ENCODE results near the gene NLRC5.
"Not testable (repeated sequence)": the region's sequence is repeated elsewhere in the genome, so short reads cannot be mapped to it uniquely, and the experiment has no call there.

NLRC5 gene

DNA sequence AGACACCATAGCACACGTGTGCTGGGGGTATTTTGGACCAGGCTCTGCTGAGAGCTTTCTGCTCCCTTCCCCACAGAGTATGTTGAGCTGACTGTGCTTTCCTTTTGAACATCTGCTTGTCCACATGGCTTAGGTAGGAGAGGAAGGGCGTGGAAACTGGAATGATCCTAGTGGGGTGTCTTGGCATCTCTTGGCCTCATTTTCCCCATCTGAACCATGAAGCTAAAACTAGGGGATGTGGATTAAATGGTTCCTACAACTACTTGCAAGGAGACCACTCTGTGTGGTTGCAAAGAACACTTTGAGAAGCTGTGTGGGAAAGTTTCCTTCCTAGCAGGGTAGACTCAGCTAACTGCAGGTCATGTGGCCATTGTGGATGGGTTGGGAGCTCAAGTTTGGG lies 6.7 kb upstream of the NLRC5 start:
- no peak for DNase-seq

DNA sequence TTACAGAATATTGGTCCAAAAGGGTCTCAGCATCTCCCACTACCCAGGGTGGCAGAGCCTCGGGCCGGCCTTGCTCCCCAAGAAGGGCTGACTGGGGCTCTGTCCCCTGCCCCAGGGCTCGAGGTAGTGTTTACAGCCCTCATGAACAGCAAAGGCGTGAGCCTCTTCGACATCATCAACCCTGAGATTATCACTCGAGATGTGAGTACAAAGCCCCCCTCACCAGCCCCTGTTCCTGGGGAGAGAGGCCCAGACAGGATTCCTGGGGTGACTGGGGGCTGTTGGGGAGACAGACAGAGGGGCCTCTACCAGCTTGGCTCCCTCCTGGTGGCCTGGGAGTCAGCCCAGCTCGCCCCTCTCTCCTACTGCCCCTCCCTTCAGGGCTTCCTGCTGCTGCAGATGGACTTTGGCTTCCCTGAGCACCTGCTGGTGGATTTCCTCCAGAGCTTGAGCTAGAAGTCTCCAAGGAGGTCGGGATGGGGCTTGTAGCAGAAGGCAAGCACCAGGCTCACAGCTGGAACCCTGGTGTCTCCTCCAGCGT lies 6.1 kb upstream of the NLRC5 start:
- no peak for DNase-seq

DNA sequence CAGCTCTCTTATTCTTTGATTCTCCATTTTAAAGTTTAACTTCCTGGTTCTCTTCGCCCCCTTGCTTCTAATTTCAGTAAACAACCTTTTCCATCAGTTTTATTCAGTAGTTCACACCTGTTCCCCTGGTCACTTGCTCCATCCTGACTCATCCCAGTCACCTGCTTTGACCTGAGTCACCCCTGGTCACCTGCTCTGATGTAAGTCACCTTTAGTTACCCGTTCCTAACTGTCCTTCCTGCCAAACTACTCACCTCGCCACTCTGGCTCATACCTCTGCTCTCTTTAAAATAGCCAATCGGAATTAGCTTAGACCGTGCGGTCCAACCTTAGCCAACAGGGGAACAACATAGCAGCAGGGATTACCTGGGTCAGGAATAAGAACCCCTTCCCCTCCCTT lies 4.7 kb upstream of the NLRC5 start:
- no peak for DNase-seq

DNA sequence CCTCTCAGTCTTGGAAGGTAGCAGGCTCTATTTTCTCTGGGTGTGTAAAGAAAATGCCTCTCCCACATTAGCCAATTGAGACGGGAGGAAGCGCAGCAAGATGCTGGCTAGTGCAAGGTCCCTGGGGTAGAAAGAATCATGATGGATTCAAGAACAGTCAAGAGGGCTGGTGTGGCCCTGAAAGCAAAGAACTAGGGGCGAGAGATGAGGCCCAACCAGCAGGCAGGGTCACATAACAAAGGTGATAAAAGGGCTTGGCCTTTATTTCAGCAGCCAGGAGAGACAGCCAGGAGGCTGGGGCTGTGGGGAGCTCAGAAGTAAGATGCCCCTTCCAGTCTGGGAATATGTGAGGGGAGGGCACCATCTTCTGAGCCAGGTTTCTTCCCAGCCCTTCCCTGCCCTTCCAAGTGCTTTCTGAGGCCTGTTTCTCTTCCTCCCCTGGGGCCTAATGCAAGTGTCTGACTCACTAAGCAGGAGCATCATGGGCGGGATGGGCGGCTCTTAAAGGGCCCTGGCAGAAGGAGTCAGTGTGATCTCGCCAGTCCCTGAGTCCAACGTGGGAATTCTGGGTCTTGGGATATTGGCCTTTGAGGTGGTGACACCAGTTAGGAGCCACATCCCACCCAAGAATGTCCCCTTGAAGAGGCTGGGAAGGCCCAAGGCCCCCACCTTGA lies 3.9 kb upstream of the NLRC5 start:
- DNase-seq: peak; percentile 66

DNA sequence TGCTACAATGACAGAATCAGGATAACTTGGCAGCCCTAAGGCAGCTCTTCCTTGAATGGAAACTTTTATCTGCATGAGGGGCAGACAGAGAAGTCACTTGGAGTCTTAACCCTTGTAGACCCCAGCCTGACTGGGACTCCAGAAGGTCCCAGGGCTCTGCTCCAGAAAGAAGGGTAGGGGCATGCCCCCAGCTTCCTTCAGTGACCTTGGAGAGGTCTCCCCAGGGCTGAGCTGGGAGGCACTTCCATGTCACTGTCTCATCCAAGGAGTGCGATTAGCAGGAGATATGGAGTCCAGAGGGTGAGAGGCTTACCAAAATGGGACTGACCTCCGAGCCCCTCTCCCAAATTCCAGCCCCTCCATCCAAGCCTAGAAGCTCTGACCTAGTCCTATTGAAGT lies 3.4 kb upstream of the NLRC5 start:
- no peak for DNase-seq

DNA sequence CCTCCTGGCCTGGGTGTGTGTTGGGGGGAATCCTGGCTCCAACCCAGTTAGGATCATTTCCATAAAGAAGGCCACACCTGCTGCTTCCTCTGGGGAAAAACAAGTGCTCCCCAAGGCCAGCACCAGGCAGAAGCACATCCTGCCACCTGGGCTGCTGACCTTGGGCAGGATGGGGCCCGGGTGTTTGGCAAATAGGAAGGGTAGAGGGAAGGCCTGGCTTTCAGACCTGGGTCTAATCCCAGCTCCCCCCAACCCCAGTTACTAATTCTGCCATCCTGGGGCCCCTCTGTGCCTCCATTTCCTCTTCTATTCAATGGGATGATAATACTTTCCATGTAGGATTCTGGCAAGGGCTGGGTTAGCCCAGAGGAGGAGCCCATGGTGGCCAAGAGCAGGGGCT lies 3.0 kb upstream of the NLRC5 start:
- DNase-seq: no peak

DNA sequence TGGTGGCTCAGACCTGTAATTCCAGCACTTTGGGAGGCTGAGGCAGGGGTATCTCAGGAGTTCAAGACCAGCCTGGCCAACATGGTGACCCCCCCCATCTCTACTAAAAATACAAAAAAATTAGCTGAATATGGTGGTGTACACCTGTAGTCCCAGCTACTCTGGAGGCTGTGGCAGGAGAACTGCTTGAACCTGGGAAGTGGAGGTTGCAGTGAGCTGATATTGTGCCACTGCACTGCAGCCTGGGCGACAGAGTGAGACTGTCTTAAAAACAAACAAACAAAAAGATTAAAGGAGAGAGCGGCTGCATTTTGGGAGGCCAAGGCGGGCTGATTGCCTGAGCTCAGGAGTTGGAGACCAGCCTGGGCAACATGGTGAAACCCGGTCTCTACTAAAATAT lies 2.4 kb upstream of the NLRC5 start:
- DNase-seq: not testable (repeated sequence)

DNA sequence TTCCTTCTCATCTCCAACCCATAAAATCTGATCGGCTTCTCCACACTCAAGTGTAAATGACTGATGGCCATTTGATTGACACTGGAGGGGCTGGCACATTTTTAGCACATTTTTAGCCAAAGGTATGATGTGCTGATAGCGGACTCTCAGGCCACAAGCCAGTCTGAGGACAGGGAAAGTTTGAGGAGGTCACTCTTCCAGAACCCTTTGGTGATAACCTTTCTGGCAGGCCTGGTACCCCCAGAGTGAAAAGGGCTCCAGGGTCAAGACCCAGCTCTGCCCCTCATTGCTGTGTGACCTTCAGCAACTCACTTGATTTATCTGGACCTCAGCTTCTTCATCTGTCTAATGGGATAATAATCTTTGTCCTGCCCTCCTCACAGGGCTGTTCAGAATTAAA lies 1.7 kb upstream of the NLRC5 start:
- no peak for DNase-seq

DNA sequence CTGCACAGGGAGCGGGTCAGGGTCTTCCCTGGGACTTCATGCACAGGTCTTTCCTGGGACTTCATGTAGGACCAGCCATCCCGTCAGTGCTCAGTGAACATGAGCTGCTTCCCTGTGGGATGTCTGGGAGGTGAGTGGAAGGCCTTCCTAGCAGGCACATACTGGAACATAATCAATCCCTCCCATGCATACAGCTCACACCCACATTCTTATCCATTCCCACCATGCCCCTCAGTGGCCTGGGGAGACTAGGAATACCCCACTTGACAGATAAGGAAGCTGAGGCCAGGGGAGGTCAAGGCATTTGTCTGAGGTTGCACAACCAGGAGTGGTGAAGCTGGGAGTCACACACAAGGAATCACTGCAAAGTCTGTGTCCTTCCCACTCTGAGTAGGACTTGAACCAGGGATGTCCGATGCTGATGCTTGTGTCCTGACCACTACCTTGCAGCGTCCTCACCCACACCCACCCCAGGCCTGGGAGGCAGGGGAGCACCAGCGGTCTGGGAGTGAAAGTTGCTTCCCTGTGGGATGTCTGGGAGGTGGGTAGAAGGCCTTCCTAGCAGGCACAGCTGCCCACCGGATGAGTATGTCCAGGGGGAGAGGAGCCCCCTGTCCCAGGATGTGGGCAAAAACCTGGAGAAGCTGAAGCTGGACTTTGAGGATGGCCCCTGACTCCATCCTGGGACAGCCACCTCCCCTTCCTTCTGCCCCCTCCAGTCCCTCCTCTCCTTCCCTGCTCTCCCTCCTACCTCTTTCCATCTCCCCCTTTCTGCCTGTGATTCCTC lies 1.0 kb upstream of the NLRC5 start:
- DNase-seq: no peak

DNA sequence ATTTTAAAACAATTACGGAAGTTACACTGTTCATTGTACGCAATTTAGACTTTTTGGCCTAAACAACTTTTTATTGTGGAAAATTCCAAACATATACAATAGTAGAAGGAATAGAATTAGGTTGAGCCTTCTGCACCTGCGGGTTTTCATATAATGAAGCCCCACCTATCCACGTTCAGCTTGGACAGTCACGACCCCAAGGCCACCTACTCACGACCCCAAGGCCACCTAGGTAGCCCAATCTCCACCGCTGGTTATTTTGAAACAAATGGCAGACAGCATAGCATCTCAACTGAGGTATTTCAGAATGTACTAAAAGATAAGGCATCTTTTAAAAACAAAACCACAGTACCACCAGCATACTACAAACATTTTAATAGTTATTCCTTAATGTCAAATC lies 631 bp downstream of the NLRC5 start:
- DNase-seq: no peak

DNA sequence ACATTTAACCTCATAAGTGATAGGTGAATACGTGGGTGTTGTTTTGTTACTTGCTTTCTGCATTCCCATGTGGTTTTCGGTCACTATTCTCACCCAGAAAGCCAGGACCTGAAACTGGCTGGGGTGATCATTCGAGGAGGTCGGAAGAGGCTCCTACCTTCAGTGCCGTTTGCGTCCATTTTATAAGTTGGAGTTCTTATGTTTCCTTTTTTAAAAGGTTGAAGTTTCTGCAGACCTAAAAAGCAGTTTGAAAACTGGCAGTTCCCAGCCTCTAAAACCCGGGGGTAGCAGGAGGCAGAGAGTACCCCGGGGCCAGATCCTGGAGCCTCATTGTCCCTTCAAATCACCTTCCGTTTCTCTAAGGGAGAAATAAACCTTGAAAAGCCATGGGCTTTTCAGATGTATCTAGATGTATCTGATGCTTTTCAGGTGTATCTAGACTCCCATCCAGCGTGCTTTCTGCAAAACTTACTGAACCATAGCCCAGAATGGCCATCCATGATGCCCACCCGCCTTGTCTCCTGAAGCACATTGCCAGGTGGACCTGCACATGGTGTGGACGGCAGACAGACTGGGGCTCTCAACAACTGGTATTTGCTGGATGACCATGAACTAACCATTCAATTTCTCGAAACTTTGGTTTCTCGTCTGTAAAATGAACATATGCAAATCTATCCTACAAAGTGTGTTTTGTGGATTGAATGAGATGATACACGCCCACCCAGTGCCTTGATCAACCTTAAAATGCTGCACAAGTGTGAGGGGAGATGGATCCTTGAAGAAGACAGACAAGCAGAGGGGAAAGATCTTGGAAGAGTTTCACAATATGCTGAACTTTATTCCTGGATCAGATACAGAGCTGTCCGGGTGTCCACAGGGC lies 1.3 kb downstream of the NLRC5 start:
- DNase-seq: no peak

DNA sequence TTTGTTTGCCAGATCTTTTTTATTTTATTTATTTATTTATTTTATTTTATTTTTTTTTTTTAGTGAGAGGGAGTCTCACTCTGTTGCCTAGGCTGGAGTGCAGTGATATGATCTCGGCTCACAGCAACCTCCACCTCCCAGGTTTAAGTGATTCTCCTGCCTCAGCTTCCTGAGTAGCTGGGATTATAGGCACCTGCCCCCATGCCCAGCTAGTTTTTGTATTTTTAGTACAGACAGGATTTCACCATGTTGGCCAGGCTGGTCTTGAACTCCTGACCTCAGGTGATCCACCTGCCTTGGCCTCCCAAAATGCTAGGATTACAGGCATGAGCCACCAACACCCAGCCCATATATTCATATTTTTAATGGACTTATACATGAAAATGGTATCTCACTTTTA lies 3.1 kb downstream of the NLRC5 start:
- not testable (repeated sequence) for DNase-seq

DNA sequence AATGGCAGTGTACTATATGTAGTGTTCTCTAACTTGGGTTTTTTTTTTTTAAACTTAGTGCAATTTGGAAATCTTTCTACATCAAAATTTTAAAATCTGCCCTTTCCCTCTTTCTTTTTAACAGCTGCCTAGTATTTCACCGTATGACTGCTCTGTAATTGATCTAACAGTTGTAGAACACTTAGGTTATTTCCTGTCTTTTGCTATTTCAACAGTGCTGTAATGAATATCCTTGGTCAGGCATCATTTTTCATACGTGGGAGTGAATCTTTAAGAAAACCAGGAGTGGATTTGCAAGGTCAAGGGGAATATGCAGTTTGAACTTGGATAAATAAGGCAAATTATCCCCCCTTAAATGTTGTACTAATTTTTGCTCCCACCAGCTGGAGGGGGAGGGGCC lies 3.8 kb downstream of the NLRC5 start:
- peak; percentile 38 to 66 for DNase-seq

DNA sequence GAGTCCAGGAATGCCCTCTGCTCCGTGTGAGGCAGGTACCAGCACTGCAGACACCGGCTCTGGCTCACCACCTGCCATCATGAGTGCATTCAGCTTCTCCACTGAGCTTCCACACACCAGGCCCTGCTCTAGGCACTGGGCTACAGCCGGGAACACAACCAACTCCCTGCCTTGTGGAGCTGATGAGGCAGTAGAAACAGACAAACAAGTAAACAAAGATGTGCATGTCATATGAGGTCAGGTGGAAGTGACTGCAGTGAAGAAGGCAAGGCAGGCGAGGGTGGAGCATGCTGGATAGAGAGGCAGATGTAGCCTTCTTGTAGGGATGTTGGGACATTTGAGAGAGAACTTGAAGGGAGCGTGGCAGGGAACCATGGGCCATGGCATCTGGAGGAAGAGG lies 5.0 kb downstream of the NLRC5 start:
- DNase-seq: no peak

DNA sequence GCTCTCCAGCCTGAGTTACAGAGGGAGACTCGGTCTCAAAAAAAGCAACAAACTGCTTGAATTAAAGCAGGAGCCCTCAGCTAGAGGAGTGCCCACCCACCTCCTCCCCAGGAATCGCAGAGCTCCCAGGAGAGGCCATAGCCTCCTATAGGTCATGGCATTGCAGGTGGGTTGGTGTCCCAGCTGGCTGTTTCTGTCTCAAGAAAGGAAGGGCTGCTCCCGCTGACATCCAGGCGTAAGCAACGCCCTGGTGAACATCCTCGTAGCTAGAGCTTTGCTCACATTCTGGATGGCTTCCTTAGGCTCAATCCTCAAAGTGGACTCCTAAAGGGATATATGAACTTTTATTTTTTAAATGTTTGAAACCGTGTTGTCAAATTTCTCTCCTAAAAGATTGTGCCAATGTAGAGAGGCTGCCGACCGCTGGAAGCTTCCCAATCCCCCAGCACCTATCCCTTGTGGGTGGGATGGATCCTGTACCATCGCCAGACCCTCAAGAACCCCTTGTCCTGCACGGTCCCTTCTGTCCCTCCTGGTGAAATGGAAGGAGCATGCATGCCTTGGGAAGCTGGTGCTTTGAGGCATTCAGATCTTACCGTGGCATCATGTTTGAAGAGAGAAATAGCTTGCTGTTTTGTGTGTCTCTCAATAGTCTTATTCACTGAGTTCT lies 5.9 kb downstream of the NLRC5 start:
- DNase-seq: no peak

DNA sequence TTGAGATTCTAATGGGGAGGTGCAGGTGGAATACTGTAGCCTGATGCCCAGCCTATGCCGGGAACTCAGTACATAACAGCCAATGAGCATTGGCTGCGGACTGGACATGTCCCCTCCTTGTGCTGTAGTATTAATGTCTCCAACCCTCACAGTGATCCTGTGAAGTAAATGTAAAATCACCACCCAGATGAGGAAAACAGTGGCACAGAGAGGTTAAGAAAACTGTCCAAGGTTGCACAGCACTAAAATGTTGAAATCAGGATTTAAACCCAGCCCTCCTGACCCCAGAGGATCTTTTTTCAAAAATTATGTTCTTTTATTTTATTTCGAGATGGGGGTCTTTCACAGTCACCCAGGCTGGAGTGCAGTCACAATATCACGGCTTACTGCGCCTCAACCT lies 7.9 kb downstream of the NLRC5 start:
- DNase-seq: no peak

DNA sequence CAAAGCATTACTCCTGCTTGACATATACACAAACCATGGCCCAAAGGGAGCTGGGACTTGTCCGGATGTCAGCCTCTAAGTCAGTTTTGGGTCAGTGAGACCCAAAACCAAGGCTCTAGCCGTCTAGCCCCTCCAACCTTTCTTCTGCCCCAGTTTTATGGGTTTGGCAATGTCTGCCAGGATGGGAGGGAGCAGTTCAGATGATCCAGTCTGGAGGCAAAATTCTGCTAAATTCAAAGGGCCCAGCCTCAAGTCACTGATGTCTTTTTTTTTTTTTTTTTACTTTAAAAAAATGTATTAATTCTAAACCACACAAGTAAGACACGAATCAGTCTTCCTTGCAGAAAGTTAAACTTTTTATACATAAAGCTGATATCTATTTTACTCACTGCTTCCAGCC lies 8.6 kb downstream of the NLRC5 start:
- DNase-seq: no peak

DNA sequence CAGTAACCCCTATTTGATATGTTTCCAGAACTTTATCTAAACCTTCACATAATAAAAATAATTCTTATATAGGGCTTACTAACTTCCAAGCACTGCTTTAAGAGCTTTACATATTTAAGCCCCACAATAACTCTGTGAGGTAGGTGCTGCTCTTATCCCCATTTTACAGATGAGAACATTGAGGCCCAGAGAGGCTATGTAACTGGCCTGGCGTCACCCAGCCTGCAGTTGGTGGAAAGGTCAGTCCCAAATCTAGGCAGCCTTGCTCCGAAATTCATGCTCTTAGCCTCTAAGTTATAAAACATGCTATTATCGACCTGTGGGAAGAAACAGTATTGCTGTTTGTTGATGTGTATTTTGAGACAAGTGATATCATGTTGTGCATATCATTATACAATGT lies 9.0 kb downstream of the NLRC5 start:
- DNase-seq: no peak

DNA sequence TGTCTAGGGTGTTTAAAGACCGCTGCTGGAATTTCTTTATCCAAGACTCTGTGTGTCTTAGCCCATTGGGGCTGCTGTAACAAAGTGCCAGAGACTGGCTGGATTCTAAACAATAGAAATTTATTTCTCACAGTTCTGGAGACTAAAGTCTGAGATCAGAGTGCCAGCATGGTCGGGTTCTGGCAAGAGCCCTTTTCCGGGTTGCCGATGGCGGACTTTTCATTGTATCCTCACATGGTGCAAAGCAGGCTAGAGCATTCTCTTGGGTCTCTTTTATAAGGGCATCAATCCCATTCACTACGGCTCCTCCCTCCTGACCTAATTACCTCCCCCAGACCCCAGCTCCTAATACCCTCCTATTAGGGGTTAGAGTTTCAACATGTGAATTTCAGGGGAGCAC lies 9.5 kb downstream of the NLRC5 start:
- DNase-seq: no peak

DNA sequence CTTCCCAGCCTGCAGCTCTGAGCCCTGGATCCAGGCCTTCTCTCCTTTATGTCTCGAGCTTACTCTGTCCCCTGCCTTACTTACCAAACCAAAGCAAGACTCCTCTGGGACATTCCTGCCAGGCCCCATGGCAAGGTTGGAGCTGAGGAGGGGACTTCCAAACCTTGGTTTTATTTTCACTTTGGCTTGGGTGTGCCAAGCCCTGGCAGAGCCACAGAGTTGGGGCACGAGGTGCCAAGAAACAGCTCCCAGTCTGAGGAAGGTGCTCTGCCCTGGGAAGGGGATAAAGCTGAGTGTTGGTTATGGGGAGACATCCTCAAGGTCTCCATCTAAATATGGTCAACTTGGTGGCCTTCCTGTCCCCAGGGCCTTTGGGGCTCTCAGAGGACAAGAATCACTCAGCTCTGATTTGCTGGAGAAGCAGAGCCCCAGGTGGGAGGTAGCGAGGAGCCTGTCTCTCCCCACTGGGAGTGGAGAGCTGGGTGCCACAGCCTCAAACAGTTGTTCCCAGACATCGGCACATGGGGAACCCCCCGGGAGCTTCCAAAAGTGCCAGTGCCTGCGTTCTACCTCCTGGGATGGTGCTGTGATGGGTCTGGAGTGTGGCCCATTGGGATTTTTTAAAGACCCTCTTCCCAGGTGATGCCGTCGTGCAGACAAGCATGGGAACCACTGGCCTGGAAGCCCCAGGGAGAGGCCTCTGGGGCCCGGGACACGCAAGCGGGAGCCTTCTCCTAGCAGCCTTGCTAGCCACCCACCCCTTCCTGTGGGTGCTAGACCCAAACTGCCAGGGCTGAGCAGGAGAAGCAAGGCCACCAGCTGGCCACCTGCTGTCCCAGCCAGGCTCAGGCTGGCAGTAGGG lies 10.3 kb downstream of the NLRC5 start:
- peak; percentile 42 to 78 for DNase-seq

DNA sequence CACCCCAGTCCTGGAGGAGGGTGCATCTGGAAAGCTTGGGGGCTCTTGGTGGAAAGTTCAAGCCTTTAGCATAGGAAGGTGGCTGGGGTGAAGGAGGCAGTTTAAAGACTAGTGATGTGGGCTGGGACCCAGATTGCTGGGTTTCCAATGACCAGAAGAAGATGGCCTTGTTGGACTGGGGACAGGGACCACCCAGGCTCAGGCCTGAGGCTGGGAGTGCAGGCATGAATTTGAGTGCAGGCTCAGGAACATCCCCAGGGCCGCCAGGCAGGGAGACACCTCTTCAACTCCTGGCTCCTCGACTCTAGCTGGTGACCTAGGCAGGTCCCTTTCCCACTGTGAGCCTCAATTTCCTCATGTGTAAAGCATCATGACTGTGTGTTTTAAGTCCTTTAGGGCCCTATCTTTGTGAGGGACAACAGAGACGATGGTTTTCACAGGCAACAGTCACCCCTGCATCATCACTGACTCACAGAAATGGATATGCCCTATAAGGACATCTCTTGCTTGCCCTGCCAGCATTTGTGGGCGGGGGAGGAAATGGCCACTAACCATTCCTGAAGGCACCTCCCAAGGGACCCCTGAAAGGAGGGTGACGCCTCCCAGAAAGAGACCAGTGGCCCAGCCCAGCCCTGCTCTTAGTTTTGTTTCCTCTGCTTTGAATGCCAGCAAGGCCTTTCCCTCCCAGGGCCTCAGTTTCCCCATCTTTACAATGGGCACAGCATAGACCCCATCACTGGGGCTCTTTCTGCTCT lies 11.1 kb downstream of the NLRC5 start:
- DNase-seq: peak; percentile 49 to 65

Data from inflammatory macrophage treated with lipopolysaccharide for 1 hour (primary cell).